Fibroblast of lung (primary cell): ENCODE results near the gene RILPL2.

Experiments
- CTCF ChIP-seq, 2 donors: IDR thresholded peaks in 1 of 2; conservative IDR thresholded peaks in 1 of 2; 1 replicate in 1 of 2; 2 replicates in 1 of 2; pipeline ENCODE4 v1.5.1; 2011 to 2012; ENCODE audit warnings: low read length in 2 of 2, control low read depth in 1 of 2, inconsistent platforms in 1 of 2, low read depth in 1 of 2, mild to moderate bottlenecking in 1 of 2
- EZH2 ChIP-seq: IDR thresholded peaks from 2 replicates; pipeline ENCODE4 v1.5.1; 2012; ENCODE audit warnings: low read length, control low read depth, mild to moderate bottlenecking; ENCODE audit errors: missing control alignments

- no peak for TF ChIP-seq EZH2
- no peak for TF ChIP-seq CTCF (conservative IDR thresholded peaks at IDR 0.05 in 1 of 2, IDR thresholded peaks at IDR 0.05 in 1 of 2; ENCODE audit: low read depth in 1 of 2, low read length in 2 of 2)
These were observed 39.9 kb downstream of the RILPL2 start for GRCh38 chr12:123396543-123396942.
